ENCODE results near the gene ACAD11.
A peak's percentile ranks its signal among the peaks of the same experiment; 100 is the strongest.
"Not testable (repeated sequence)": the region's sequence is repeated elsewhere in the genome, so short reads cannot be mapped to it uniquely, and the experiment has no call there.

The ACAD11 gene

GRCh38 chr3:132606620-132607019 is 53.0 kb downstream of the ACAD11 start:
- H3K4me3 ChIP-seq (ENCODE audit: low read depth, low read length); H3K79me2 ChIP-seq (ENCODE audit: control insufficient read depth, insufficient read depth, low read length, unreplicated experiment); H3K27ac ChIP-seq (ENCODE audit: low read depth, low read length); H2AFZ ChIP-seq (ENCODE audit: low read length, unreplicated experiment); H3K27me3 ChIP-seq (ENCODE audit: insufficient read depth, low read length): not testable (repeated sequence)
- peaks cover 12% of the 10 kb centered on the region for H3K4me1 ChIP-seq (ENCODE audit: control insufficient read depth, insufficient read depth, low read length, unreplicated experiment)
- H3K36me3 ChIP-seq (ENCODE audit: insufficient read depth, low read length), result peaks cover 20% of the 10 kb centered on the region; the same call in 1 of the 2 replicates

- peaks cover 20% of the 10 kb centered on the region; the same call in 1 of the 2 replicates for H3K36me3 ChIP-seq (ENCODE audit: insufficient read depth, low read length)
- H3K4me1 ChIP-seq (ENCODE audit: control insufficient read depth, insufficient read depth, low read length, unreplicated experiment), result peaks cover 12% of the 10 kb centered on the region
- H3K27me3 ChIP-seq (ENCODE audit: insufficient read depth, low read length), result no peaks in the 10 kb centered on the region
- H3K27ac ChIP-seq (ENCODE audit: low read depth, low read length), result no peak overlapping the region
- no peaks in the 10 kb centered on the region for H3K79me2 ChIP-seq (ENCODE audit: control insufficient read depth, insufficient read depth, low read length, unreplicated experiment)
- H2AFZ ChIP-seq (ENCODE audit: low read length, unreplicated experiment), result no peak overlapping the region
- H3K4me3 ChIP-seq (ENCODE audit: low read depth, low read length), result no peak overlapping the region
Measured at GRCh38 chr3:132606085-132606484, 53.5 kb downstream of the ACAD11 start.

- Histone ChIP-seq H3K27ac (ENCODE audit: low read depth, low read length) (no peak overlapping the region), H3K4me1 (ENCODE audit: control insufficient read depth, insufficient read depth, low read length, unreplicated experiment) (peaks cover 12% of the 10 kb centered on the region), H3K36me3 (ENCODE audit: insufficient read depth, low read length) (peaks cover 20% of the 10 kb centered on the region; the same call in 1 of the 2 replicates), H3K27me3 (ENCODE audit: insufficient read depth, low read length) (no peaks in the 10 kb centered on the region), H2AFZ (ENCODE audit: low read length, unreplicated experiment) (no peak overlapping the region), H3K4me3 (ENCODE audit: low read depth, low read length) (no peak overlapping the region), H3K79me2 (ENCODE audit: control insufficient read depth, insufficient read depth, low read length, unreplicated experiment) (no peaks in the 10 kb centered on the region)
Measured at GRCh38 chr3:132605374-132605792, 54.2 kb downstream of the ACAD11 start.

GRCh38 chr3:132600614-132601013 is 59.0 kb downstream of the ACAD11 start:
- Histone ChIP-seq H3K36me3 (ENCODE audit: insufficient read depth, low read length) (peaks cover 23% of the 10 kb centered on the region; the same call in 1 of the 2 replicates), H3K4me1 (ENCODE audit: control insufficient read depth, insufficient read depth, low read length, unreplicated experiment) (peaks cover 12% of the 10 kb centered on the region)
- not testable (repeated sequence) for H3K27me3 ChIP-seq (ENCODE audit: insufficient read depth, low read length); H2AFZ ChIP-seq (ENCODE audit: low read length, unreplicated experiment); H3K27ac ChIP-seq (ENCODE audit: low read depth, low read length); H3K79me2 ChIP-seq (ENCODE audit: control insufficient read depth, insufficient read depth, low read length, unreplicated experiment); H3K4me3 ChIP-seq (ENCODE audit: low read depth, low read length)

GRCh38 chr3:132598181-132598580 is 61.4 kb downstream of the ACAD11 start:
- peaks cover 11% of the 10 kb centered on the region; the same call in 1 of the 2 replicates for H3K36me3 ChIP-seq (ENCODE audit: insufficient read depth, low read length)
- peaks cover 32% of the 10 kb centered on the region for H3K4me1 ChIP-seq (ENCODE audit: control insufficient read depth, insufficient read depth, low read length, unreplicated experiment)
- H3K79me2 ChIP-seq (ENCODE audit: control insufficient read depth, insufficient read depth, low read length, unreplicated experiment), result peaks cover 2% of the 10 kb centered on the region
- peak overlapping the region; percentile 56 for H2AFZ ChIP-seq (ENCODE audit: low read length, unreplicated experiment)
- H3K4me3 ChIP-seq (ENCODE audit: low read depth, low read length), result peak overlapping the region; percentile 69
- no peaks in the 10 kb centered on the region for H3K27me3 ChIP-seq (ENCODE audit: insufficient read depth, low read length)
- H3K27ac ChIP-seq (ENCODE audit: low read depth, low read length), result no peak overlapping the region

GRCh38 chr3:132597660-132598059 is 61.9 kb downstream of the ACAD11 start:
- no peaks in the 10 kb centered on the region for H3K27me3 ChIP-seq (ENCODE audit: insufficient read depth, low read length)
- H2AFZ ChIP-seq (ENCODE audit: low read length, unreplicated experiment), result no peak overlapping the region
- H3K36me3 ChIP-seq (ENCODE audit: insufficient read depth, low read length), result peaks cover 6% of the 10 kb centered on the region; the same call in 1 of the 2 replicates
- no peak overlapping the region for H3K27ac ChIP-seq (ENCODE audit: low read depth, low read length)
- H3K79me2 ChIP-seq (ENCODE audit: control insufficient read depth, insufficient read depth, low read length, unreplicated experiment), result peaks cover 2% of the 10 kb centered on the region
- peak overlapping the region; percentile 69 for H3K4me3 ChIP-seq (ENCODE audit: low read depth, low read length)
- peaks cover 35% of the 10 kb centered on the region for H3K4me1 ChIP-seq (ENCODE audit: control insufficient read depth, insufficient read depth, low read length, unreplicated experiment)

GRCh38 chr3:132596816-132597433 is 62.7 kb downstream of the ACAD11 start, which contains the start of gene ACKR4:
Gene ACKR4, plus strand, starts transcription at chr3:132597270. Its CDS starts 3,128 bp downstream, at chr3:132600398.
- H3K36me3 ChIP-seq (ENCODE audit: insufficient read depth, low read length), result peaks cover 3% of the 10 kb centered on the region; the same call in 1 of the 2 replicates
- H3K4me1 ChIP-seq (ENCODE audit: control insufficient read depth, insufficient read depth, low read length, unreplicated experiment), result peaks cover 35% of the 10 kb centered on the region
- H3K4me3 ChIP-seq (ENCODE audit: low read depth, low read length), result peak within 1 kb of the TSS; percentile 69
- peaks cover 2% of the 10 kb centered on the region for H3K79me2 ChIP-seq (ENCODE audit: control insufficient read depth, insufficient read depth, low read length, unreplicated experiment)
- H2AFZ ChIP-seq (ENCODE audit: low read length, unreplicated experiment), result peak within 1 kb of the TSS; percentile 88
- 0 out of 2 replicates have a peak within 1 kb of the TSS, but pooled peaks have one; percentile 20 for H3K27ac ChIP-seq (ENCODE audit: low read depth, low read length)
- no peaks in the 10 kb centered on the region for H3K27me3 ChIP-seq (ENCODE audit: insufficient read depth, low read length)

- H3K79me2 ChIP-seq (ENCODE audit: control insufficient read depth, insufficient read depth, low read length, unreplicated experiment), result peaks cover 2% of the 10 kb centered on the region
- H3K27me3 ChIP-seq (ENCODE audit: insufficient read depth, low read length), result no peaks in the 10 kb centered on the region
- peaks cover 3% of the 10 kb centered on the region; the same call in 1 of the 2 replicates for H3K36me3 ChIP-seq (ENCODE audit: insufficient read depth, low read length)
- no peak overlapping the region for H3K4me3 ChIP-seq (ENCODE audit: low read depth, low read length)
- H3K27ac ChIP-seq (ENCODE audit: low read depth, low read length), result no peak overlapping the region
- no peak overlapping the region for H2AFZ ChIP-seq (ENCODE audit: low read length, unreplicated experiment)
- H3K4me1 ChIP-seq (ENCODE audit: control insufficient read depth, insufficient read depth, low read length, unreplicated experiment), result peaks cover 35% of the 10 kb centered on the region
Measured at GRCh38 chr3:132596326-132596725, 63.3 kb downstream of the ACAD11 start.

GRCh38 chr3:132595014-132595413 is 64.6 kb downstream of the ACAD11 start:
- no peak overlapping the region for H2AFZ ChIP-seq (ENCODE audit: low read length, unreplicated experiment)

GRCh38 chr3:132594498-132594897 is 65.1 kb downstream of the ACAD11 start:
- Histone ChIP-seq H3K36me3 (ENCODE audit: insufficient read depth, low read length) (peaks cover 3% of the 10 kb centered on the region; the same call in 1 of the 2 replicates), H3K79me2 (ENCODE audit: control insufficient read depth, insufficient read depth, low read length, unreplicated experiment) (peaks cover 2% of the 10 kb centered on the region), H3K27ac (ENCODE audit: low read depth, low read length) (peak overlapping the region; percentile 95), H3K4me1 (ENCODE audit: control insufficient read depth, insufficient read depth, low read length, unreplicated experiment) (peaks cover 35% of the 10 kb centered on the region), H2AFZ (ENCODE audit: low read length, unreplicated experiment) (peak overlapping the region; percentile 87), H3K4me3 (ENCODE audit: low read depth, low read length) (no peak overlapping the region), H3K27me3 (ENCODE audit: insufficient read depth, low read length) (no peaks in the 10 kb centered on the region)

More at GRCh38 chr3:132595014-132595413, 64.6 kb downstream of the ACAD11 start:
- peak overlapping the region; percentile 95; the same call in 1 of the 2 replicates for H3K27ac ChIP-seq (ENCODE audit: low read depth, low read length)
- peaks cover 3% of the 10 kb centered on the region; the same call in 1 of the 2 replicates for H3K36me3 ChIP-seq (ENCODE audit: insufficient read depth, low read length)
- H3K27me3 ChIP-seq (ENCODE audit: insufficient read depth, low read length), result no peaks in the 10 kb centered on the region
- H3K4me1 ChIP-seq (ENCODE audit: control insufficient read depth, insufficient read depth, low read length, unreplicated experiment), result peaks cover 35% of the 10 kb centered on the region
- H3K4me3 ChIP-seq (ENCODE audit: low read depth, low read length), result no peak overlapping the region
- peaks cover 2% of the 10 kb centered on the region for H3K79me2 ChIP-seq (ENCODE audit: control insufficient read depth, insufficient read depth, low read length, unreplicated experiment)

- Histone ChIP-seq H3K79me2 (ENCODE audit: control insufficient read depth, insufficient read depth, low read length, unreplicated experiment) (peaks cover 2% of the 10 kb centered on the region), H2AFZ (ENCODE audit: low read length, unreplicated experiment) (peak overlapping the region; percentile 87), H3K4me3 (ENCODE audit: low read depth, low read length) (peak overlapping the region; percentile 34; the same call in 1 of the 2 replicates), H3K27me3 (ENCODE audit: insufficient read depth, low read length) (no peaks in the 10 kb centered on the region), H3K36me3 (ENCODE audit: insufficient read depth, low read length) (peaks cover 3% of the 10 kb centered on the region; the same call in 1 of the 2 replicates), H3K27ac (ENCODE audit: low read depth, low read length) (peak overlapping the region; percentile 95), H3K4me1 (ENCODE audit: control insufficient read depth, insufficient read depth, low read length, unreplicated experiment) (peaks cover 35% of the 10 kb centered on the region)
Measured at GRCh38 chr3:132593947-132594323, 65.7 kb downstream of the ACAD11 start.

Measured in ACC112 (cell line).